HG03060 (cell line): Measurements from ENCODE around the gene OXA1L.
"Not testable (repeated sequence)": the region's sequence is repeated elsewhere in the genome, so short reads cannot be mapped to it uniquely, and the experiment has no call there.

Experiments
- ATAC-seq: cut with Tn5 transposase; IDR thresholded peaks from one replicate; pipeline ENCODE4 v1.9.1; 2021; ENCODE audit warnings: low read depth, moderate number of reproducible peaks; ENCODE audit not compliant: unreplicated experiment

The OXA1L gene

DNA sequence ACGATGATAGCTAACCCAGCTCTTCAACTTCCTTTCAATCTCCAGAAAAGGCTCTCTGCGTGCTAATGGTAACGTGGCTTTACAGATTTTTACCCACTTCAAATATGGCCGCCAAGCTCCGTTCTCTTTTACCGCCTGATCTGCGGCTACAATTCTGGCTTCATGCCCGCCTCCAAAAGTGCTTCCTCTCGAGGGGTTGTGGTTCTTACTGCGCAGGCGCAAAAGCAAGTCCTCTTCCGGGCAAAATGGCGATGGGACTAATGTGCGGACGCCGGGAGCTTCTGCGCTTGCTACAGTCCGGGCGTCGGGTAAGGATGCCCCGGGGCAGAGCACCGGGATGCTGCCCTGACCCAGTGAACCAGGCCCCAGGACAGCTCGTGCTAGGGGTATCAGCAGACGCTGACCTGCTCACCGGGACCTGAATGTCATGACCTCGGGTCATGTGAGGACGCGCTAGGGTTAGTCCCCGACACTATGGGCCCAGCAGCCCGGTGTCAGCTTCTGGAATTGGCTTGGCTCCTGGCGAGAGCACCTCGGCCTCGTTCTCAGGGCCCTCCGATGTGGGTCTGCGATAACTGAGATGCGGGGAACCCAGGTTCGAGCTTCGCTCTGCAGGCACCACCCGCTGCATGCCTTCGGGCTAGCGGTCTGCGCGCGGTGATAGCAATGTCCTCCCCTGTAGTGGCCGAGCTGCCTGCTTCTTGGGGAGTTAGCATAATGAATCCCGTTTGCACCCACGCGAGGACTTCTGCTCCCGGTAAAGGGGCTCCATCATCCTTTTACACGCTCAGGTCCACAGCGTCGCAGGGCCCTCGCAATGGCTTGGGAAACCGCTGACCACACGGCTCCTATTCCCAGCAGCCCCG is at the start of gene OXA1L:
Gene OXA1L, plus strand, starts transcription at position 232 of the 866 bp plus-strand sequence. Its CDS starts 14 bp downstream, at position 246.
- ATAC-seq = no peak

DNA sequence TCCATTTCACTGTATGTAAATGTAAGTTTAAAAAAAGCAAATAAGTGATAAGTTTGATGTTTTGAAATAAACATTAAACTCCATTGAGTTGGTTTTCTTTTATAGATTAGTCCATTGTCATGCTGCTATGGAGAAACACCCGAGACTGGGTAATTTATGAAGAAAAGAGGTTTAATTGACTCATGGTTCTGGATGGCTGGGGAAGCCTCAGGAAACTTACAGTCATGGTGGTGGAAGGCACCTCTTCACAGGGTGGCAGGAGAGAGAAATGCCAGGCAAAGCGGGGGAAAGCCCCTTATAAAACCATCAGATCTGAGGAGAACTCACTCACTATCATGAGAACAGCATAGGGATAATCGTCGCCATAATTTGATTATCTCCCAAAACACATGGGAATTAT is 48.4 kb upstream of the OXA1L start:
- no peak for ATAC-seq

DNA sequence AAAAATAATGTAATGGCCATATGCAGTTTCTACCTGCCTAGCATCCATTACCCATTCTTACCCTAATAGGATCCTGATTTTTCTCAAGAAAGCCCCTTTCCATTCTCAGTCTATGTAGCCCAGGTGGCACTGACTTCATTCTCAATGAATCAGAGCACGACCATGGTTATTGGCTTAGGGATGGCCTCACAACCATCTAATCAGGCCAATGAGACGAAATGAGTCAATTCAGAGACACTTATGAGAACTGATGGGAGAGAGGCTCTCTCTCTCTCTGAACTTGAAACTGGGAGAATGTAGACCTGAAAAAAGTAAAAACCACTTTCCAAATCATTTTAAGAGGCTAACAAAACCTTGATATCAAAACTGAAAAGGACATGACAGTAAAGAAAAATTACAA is 45.3 kb upstream of the OXA1L start:
- ATAC-seq = no peak

DNA sequence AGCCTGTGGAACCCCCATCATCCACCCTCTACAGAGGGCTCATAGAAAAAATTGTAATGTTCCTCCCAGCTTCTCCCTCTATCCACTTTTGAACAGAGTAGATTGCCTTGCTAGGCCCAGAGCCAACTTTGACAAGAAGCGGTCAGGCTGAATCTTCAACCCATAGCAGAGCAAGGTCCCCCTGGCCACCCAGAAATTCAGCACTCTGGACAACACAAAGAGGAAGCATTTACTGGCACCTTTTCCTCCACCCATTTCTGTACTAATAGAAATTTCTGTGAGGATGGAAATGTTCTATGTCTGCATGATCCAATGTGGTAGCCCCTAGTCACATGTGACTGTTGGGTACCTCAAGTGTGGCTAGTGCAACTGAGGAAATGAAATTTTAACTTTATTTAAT is 42.7 kb upstream of the OXA1L start:
- ATAC-seq = no peak

DNA sequence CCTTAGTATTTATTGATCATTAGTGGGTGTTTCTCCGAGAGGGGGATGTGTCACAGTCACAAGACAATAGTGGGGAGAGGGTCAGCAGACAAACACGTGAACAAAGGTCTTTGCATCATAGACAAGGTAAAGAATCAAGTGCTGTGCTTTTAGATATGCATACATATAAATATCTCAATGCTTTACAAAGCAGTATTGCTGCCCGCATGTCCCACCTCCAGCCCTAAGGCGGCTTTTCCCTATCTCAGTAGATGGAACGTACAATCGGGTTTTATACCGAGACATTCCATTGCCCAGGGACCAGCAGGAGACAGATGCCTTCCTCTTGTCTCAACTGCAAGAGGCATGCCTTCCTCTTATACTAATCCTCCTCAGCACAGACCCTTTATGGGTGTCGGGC is 41.6 kb upstream of the OXA1L start:
- ATAC-seq = not testable (repeated sequence)

DNA sequence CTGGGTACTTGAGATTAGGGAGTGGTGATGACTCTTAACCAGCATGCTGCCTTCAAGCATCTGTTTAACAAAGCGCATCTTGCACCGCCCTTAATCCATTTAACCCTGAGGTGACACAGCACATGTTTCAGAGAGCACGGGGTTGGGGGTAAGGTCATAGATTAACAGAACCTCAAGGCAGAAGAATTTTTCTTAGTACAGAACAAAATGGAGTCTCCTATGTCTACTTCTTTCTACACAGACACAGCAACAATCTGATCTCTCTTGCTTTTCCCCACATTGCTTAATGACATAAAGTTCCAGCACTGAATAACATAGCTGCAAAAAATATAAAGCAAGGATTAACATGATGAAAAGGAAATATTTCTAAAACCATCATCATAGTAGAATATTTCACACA is 41.1 kb upstream of the OXA1L start:
- ATAC-seq = not testable (repeated sequence)

DNA sequence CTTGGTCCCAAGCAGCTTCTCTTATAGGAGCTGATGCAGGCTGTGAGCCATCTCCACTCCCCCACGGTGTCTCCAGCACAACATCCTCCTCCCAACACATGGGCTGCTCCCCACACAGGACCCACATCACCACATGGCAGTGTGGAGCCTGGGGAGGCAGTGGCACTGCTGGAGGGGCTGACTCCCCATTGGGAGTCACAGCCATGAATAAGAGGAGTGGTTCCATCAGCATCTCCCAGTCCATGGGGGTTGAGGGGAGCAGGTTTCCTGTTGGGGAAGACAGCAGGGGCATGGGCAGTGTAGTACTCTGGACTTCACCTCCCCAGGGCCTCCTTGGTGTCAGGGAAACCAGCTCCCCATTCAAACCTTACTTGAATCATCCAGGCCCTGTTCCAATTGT is 40.5 kb upstream of the OXA1L start:
- no peak for ATAC-seq

DNA sequence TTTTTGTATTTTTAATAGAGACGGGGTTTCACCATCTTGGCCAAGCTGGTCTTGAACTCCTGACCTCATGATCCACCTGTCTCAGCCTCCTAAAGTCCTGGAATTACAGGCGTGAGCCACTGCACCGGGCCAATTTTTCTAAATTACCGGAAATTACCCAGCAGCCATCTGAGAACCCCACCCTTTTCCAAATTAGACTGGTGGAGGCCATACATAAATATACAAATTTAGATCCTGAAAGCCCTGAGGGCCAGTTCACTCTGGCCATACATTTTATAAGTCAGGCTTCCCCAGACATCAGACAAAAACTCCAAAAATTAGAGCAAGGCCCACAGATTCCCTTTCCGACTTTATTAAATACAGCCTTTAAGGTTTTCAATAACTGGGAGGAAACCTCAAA is 34.4 kb upstream of the OXA1L start:
- ATAC-seq = not testable (repeated sequence)

DNA sequence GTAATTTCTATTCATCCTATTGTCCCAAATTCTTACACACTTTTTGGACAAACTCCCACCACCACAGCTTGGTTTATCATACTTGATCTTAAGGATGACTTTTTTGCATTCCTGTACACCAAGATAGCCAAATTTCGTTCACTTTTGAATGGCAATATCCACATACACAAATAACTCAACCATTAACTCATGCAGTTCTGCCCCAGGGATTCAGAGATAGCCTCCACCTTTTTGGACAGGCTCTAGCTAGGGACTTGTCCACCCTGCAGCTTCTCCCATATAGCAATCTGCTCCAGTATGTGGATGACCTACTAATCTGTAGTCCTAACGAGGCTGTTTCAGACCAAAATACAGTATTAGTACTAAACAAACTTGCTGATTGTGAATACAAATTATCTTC is 32.7 kb upstream of the OXA1L start:
- ATAC-seq = no peak

DNA sequence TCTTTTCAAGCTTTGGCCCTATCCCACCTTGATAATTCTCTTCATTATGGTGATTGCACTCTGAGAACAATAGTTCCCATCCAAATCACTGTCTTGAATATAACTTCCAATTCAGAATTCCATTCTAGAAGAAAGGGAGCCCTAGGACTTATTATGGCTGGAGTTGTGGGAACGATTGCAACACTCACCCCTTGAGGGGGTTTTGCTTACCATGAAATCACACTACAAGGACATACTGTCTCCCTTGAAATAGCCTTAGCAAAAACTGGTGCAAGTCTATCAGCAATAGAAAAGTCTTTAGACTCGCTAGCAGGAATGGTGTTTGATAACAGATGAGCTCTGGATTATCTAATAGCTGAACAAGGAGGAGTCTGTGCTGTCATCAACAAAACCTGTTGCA is 31.4 kb upstream of the OXA1L start:
- no peak for ATAC-seq

DNA sequence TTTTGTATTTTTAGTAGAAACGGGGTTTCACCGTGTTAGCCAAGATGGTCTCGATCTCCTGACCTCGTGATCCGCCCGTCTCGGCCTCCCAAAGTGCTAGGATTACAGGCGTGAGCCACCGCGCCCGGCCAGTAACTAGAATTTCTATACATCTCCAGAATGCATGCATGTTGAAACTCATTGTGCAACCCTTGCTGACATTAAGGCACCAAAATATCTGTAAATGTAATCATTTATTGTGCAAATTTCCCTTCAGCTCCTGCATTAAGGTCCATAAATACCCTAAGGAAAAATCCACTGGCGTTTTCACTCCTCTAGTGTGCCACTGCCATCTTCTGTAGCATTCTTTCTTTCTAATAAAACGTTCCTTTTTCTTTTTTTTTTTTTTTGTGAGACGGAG is 30.1 kb upstream of the OXA1L start:
- not testable (repeated sequence) for ATAC-seq

DNA sequence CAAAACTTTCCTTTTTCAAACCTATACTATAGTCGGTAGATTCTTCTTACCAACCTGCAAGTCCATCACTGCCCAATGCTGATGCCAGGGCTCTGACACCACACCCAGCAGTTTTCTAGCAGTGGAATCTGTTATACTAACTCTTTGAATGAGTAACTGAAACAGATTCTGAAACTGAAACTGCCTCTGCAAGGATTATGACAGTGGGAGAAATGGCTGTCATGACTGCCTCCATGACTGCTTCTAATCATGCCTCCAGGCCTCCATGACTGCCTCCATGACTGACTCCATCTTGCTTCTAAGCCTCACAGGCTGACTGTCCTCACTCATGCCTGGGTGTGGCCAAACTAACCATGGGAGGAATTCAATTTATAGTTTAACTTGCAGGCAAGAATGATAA is 29.4 kb upstream of the OXA1L start:
- ATAC-seq = no peak

DNA sequence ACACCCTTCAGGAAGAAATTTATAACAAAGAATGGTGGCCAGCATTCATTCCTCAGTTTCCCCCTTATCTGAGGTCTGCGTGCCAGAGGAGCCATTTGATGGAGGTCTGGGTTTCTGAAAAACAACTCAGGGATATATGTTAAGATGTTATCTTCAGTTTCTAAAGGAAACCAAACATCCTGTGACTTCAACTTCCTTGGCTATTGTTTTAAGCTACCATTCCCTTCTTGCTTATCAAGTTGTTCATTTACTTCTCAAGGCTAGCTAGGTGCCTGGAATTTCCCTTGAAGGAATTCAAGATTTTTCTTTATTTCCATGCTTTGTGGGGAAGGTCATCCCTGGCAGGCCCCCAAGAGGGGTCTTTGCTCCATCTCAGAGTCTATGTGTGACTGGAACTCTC is 27.1 kb upstream of the OXA1L start:
- no peak for ATAC-seq

DNA sequence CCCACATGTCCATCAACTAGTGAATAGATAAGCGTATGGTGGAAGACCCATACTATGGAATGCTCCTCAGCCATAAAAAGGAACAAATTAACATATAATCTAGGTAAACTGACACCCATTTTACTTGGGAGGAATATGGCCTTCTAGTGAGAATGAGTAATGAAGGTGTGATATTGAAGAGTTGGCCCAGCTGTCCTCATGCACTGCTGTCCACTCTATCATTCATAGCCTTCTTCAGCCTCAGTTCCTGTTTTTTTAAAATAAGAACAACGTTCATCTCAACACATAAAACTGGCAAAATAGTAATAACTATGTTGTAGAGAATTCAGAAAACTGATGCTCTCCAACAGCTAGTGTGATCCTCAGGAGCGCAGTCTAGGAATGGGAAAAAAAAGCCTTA is 26.5 kb upstream of the OXA1L start:
- no peak for ATAC-seq

DNA sequence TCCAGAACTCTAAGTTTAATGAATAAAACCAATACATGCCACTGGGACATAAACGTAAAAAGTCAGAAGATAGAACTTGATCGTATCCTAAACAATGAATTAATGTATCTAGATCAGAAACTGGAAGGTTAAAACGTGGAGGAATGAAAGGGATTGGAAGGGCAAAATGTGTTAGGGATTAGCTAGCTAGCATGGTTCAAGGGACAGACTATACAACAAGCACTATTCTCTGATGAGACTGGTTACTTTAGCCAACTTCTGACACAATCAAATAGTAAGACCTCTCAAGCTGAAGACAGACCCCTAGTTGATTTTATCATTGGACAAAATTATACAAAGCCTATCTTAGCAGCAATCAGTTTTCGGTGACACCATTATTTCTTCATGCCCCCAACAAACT is 18.7 kb upstream of the OXA1L start:
- no peak for ATAC-seq

DNA sequence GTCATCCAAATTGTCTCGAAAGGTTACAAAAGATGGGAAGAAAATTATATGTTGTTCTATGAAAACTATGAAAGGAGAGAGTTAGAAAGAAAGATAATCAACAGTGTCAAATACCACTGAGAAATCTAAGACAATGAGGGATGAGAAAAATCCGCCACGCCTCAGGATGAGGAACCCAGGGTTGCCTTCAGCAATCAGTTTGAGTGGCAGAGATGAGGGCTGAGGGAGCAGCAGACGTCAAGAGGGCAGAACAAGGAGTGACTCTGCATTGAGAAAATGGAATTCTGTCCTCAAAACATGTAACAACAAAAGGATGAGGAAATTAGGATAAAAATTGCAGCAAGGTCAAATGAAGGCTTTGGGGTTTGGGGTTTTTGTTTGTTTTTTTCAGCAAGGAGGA is 18.3 kb upstream of the OXA1L start:
- no peak for ATAC-seq

DNA sequence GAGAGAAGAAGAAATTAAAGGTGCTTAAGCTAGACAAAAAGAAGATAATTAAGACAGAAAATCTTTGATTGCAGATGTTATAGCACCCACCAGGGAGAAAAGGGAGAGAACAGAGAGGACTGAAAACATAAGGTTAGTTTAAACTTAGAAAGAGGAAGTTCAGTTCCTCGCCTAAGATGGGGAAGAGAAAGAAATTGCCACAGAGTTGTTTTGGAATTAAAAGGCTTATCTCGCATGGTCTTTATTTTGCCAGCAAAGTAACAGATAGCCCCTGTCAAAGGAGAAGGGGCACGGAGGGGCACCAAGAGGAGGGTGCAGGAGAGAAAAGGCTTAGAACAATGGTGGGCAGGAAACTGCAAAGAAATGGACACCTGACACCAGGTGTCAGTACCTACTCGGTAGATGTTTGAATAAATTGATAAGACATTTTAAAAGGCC is 17.8 kb upstream of the OXA1L start:
- ATAC-seq = no peak

DNA sequence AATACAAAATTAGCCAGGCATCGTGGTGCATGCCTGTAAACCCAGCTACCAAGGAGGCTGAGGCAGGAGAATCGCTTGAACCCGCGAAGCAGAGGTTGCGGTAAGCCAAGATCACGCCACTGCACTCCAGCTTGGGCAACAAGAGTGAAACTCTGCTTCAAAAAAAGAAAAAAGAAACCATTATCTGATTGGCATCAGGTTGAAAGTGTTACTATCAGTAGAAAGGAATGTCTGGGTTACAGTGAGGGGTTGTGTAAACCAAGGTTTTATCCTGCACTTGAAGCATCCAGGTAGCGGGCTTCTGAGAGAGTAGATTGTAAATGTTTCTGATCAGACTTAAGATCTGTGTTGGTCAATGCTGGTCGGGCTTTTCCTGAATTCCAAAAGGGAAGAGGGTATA is 14.1 kb upstream of the OXA1L start:
- no peak for ATAC-seq

DNA sequence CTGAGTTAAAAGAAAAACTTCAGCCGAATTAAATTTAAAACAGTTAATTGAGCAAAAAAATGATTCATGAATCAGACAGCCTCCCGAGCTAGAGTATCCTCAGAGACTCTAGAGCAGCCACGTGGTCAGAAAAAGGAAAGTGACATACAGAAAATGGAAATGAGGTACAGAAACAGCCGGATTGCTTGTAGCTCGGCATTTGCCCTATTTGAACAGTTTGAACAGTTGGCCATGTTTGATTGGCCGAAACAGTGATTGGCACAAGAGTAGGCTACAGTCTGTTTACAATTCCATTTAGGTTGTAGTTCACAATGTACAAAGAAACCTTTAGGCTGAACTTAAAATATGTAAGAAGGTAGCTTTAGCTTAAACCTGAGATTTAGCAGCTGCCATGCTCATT is 12.9 kb upstream of the OXA1L start:
- no peak for ATAC-seq

DNA sequence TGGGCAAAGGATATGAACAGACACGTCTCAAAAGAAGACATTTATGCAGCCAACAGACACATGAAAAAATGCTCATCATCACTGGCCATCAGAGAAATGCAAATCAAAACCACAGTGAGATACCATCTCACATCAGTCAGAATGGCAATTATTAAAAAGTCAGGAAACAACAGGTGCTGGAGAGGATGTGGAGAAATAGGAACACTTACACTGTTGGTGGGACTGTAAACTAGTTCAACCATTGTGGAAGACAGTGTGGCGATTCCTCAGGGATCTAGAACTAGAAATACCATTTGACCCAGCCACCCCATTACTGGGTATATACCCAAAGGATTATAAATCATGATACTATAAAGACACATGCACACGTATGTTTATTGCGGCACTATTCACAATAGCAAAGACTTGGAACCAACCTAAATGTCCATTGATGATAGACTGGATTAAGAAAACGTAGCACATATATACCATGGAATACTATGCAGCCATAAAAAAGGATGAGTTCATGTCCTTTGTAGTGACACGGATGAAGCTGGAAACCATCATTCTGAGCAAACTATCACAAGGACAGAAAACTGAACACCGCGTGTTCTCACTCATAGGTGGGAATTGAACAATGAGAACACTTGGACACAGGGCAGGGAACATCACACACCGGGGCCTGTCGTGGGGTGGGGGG is 8.4 kb upstream of the OXA1L start:
- ATAC-seq = not testable (repeated sequence)

DNA sequence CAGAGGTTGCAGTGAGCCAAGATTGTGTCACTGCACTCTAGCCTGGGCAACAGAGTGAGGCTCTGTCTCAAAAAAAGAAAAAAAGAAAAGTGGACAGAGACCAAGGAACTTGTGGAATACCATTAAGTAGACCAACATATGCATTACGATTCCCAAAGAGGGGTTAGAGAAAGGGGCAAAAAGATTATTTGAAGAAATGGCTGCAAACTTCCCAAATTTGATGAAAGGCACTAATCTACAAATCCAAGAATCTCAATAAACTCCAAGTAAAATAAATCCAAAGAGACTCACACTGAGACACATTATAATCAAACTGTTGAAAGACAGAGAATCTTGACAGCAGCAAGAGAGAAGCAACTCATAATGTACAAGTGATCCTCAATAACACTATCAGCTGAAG is 4.8 kb upstream of the OXA1L start:
- ATAC-seq = no peak

DNA sequence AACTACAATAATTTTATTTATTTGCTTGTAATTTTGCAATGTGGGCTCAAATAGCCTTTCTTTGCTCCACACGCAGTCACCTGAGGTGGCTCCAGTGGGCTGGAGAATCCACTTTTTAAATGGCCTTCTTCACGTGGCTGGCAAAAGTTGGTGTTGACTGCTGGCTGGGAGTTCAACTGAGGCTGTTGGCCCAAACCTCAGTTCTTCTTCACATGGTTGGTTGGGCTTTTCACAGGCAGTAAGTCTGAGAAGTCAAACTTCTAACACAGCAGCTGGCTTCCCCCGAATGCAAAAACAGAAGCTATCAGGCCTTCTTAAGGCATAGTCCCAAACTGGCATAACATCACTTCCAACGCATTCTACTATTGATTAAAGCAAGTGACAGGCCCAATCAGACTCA is 2.1 kb upstream of the OXA1L start:
- ATAC-seq = no peak
